Immature natural killer cell (primary cell): ENCODE results near the gene MRPL36. TPM values are rescaled to one million over a fixed set of nuclear protein-coding genes. Genes with fewer than 3 reads are reported as not detected.
A peak's percentile ranks its signal among the peaks of the same experiment; 100 is the strongest.

Source experiments
- DNase-seq, 3 donors: peaks; one replicate each; pipeline ENCODE4 v3.0.0; 2022; ENCODE audit warnings: mixed read lengths in 1 of 3
- H3K27ac Mint-ChIP-seq, 6 donors: one replicate each; pipeline ENCODE4 v1.8.0; 2020; ENCODE audit warnings: mixed read lengths in 6 of 6, mild to moderate bottlenecking in 5 of 6, inconsistent platforms in 4 of 6, moderate library complexity in 3 of 6
- H3K27me3 Mint-ChIP-seq, 3 donors: one replicate each; pipeline ENCODE4 v1.8.0; 2020 to 2021; ENCODE audit warnings: low read depth in 3 of 3, mild to moderate bottlenecking in 3 of 3, mixed read lengths in 3 of 3, moderate library complexity in 3 of 3, inconsistent platforms in 1 of 3
- H3K36me3 Mint-ChIP-seq, 3 donors: one replicate each; pipeline ENCODE4 v1.8.0; 2020; ENCODE audit warnings: mixed read lengths in 3 of 3, inconsistent platforms in 2 of 3, mild to moderate bottlenecking in 2 of 3
- H3K4me1 Mint-ChIP-seq, 2 donors: one replicate each; pipeline ENCODE4 v1.8.0; 2020; ENCODE audit warnings: inconsistent platforms in 2 of 2, mild to moderate bottlenecking in 2 of 2, mixed read lengths in 2 of 2, moderate library complexity in 1 of 2
- H3K4me3 Mint-ChIP-seq, 5 donors: one replicate each; pipeline ENCODE4 v1.8.0; 2020; ENCODE audit warnings: mild to moderate bottlenecking in 5 of 5, mixed read lengths in 5 of 5, inconsistent platforms in 3 of 5, moderate library complexity in 3 of 5
- H3K9me3 Mint-ChIP-seq, 6 donors: one replicate each; pipeline ENCODE4 v1.8.0; 2020; ENCODE audit warnings: mild to moderate bottlenecking in 6 of 6, mixed read lengths in 6 of 6, inconsistent platforms in 4 of 6, moderate library complexity in 3 of 6
- polyA plus RNA-seq, 3 donors: library from polyadenylated mRNA; unstranded; fragments of 300-500 nt; fragmentation: Illumina TruSeq; gene quantifications; one replicate each; pipeline ENCODE4 v1.2.3, GENCODE V29; 2021

MRPL36 gene
- polyA plus RNA-seq, 3 donors from 2014 or later: 86.5 to 142 (median 87.6) TPM

DNA sequence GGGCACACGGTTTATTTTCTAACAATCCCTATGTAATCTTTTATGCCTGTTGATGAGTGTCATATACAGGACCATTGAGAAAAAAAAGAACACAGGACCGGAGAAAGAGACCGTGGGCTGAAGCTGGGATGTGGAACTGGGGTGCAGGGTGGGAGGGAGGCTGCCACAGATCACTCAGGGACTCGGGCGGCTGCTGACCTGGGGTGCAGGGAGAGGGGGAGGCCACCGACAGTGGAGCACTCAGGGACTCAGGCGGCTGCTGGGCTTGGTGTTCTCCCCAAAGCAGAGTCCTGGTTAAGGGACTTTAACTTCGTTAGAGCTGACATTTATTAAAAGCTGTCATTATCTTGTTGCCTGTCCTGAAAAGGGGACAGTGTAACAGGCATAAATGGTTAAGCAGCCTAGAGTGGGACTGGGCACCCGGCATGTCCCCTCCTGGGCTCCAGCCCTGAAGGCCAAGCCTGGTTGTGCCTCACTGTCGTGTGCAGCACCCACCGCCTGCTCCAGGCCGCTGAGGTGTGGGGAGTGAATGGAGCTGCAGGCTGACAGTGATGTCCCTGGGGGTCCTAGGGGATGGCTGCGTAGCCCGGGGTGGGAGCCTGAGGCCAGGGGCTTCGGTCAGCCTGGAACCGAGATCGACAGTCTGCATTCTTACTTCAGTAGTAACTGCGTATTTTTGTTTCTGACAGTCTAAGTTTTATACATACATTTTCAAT lies 15.6 kb upstream of the MRPL36 start:
- Mint-ChIP-seq H3K4me3 (no peak overlapping the region), H3K4me1 (peaks cover 1 to 29% of the 10 kb centered on the region in 2 donors), H3K27me3 (peaks cover 0 to 3% (median 3%) of the 10 kb centered on the region in 3 donors), H3K36me3 (peaks cover 36 to 66% (median 39%) of the 10 kb centered on the region in 3 donors), H3K27ac (no peak overlapping the region), H3K9me3 (no peaks in the 10 kb centered on the region)
- DNase-seq: no peak

GRCh38 chr5:1814183-1815020 lies 14.8 kb upstream of the MRPL36 start:
- Mint-ChIP-seq H3K27ac (no peak overlapping the region), H3K27me3 (peaks cover 0 to 3% (median 3%) of the 10 kb centered on the region in 3 donors), H3K4me3 (no peak overlapping the region), H3K9me3 (no peaks in the 10 kb centered on the region), H3K36me3 (peaks cover 36 to 59% (median 39%) of the 10 kb centered on the region in 3 donors), H3K4me1 (peaks cover 1 to 28% of the 10 kb centered on the region in 2 donors)
- DNase-seq: no peak

DNA sequence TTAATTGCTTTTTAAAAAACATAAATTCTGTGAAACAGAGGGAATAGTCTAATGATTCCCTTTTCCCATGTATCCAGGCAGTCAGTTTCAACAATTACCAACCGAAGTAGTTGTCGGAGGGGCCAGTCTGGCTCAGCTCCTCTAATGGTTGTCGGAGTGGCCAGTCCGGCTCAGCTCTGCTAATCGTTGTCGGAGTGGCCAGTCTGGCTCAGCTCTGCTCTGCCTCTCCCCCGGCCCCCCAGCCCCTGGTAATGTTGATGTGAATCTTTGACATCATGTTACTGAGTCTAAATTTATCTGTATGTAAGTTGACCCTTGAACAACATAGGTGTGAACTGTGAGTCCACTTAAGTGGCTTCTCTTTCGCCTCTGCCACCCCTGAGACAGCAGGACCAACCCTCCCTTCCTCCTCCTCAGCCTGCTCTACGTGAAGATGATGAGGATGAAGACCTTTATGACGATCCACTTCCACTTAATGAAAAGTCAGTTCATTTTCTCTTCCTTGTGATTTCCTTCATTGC lies 11.0 kb upstream of the MRPL36 start:
- no peak for DNase-seq
- Mint-ChIP-seq H3K27ac (no peak overlapping the region), H3K27me3 (peaks cover 0 to 3% (median 0%) of the 10 kb centered on the region in 3 donors), H3K4me1 (peaks cover 12 to 47% of the 10 kb centered on the region in 2 donors), H3K36me3 (peaks cover 18 to 62% (median 25%) of the 10 kb centered on the region in 3 donors), H3K9me3 (no peaks in the 10 kb centered on the region), H3K4me3 (no peak overlapping the region)

DNA sequence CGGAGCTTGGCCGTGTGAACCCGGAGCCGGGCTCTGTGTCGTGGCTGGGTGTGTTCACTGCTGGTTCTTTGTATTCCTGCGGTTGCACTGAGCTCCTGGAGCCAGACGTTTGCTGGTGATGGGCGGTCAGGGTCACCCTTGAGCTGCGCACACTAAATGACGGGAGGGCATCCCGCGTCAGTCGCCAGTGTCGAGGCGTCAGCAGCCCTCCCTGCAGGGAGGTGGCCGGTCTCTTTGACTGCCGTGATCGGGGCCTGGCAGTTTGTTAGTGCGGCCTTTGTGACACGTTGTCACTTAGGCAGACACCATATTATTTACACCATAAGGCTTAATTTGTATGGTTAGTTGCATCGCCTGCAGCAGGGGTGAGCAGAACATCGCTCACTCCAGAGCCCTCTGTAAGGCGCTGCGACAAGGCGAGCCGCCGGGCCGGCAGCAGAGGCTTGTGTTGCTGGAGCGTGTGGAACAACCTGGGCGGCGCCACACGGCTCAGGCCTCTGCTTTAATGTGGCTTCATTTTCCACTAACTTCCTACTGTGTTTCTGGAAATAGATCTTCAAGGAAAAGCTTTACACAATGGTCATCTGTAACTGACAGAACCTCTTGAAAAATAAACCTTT lies 9.9 kb upstream of the MRPL36 start:
- Mint-ChIP-seq H3K9me3 (no peaks in the 10 kb centered on the region), H3K36me3 (peaks cover 13 to 63% (median 19%) of the 10 kb centered on the region in 3 donors)
- no peak for DNase-seq

DNA sequence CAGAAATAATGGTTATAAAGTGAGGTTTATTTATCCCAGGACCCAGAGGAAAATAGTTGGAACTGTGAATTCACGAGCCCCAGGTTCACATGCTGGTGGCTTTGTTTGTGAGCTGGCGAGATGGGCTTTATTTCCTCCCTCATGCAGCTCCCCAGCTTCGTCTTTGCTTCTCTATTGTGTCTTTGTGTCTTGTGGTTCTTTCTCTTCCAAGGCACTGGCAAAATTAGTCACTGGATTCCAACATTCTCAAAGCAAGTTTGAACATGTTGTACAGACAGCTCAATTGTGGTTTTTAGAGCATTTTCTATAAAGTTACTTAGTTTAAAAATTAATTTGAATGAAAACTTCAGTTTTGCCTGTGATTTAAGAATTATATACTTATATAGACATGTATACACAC lies 8.8 kb upstream of the MRPL36 start:
- Mint-ChIP-seq H3K27ac (no peak overlapping the region), H3K4me3 (no peak overlapping the region)

More for the DNA sequence above, 9.9 kb upstream of the MRPL36 start:
- Mint-ChIP-seq H3K27ac (no peak overlapping the region), H3K4me1 (peaks cover 12 to 52% of the 10 kb centered on the region in 2 donors), H3K4me3 (no peak overlapping the region), H3K27me3 (no peaks in the 10 kb centered on the region)

DNA sequence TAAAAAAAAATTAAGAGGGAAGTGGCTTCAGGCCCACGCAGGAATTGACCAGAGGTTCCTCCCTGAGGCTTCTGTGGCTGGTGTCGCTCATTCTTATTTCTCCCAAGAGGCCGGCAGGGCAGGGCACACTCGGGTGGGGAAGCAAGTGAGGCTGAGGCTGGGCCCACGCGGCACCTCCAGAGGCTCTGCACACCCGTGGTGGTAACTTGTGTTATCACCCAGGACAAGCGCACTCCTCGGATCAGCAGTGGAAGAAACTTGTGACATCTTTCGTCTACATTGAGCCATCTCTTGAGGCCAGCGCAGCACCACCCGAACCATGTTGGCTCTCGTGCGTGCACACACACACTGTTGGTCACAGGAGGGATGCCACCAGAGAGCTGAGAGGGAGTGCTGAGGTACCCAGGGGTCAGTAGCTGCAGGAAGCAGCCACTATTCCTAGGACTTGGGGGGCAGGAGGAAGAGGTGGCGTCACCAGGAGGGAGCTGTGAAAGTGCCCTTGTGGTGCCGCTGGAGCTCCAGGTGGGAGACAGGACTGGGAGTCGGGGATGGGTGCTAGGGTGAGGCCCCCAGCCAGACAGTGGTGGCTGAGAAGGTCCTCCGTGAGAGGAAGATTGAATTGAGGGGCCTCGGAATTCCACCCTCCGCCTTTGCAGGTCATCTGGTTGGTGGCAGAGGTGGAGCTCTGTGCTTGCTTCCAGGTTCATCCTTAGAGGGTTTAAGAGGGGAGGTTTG lies 8.0 kb upstream of the MRPL36 start:
- H3K36me3 Mint-ChIP-seq: peaks cover 10 to 70% (median 16%) of the 10 kb centered on the region in 3 donors
- H3K4me3 Mint-ChIP-seq: no peak overlapping the region
- H3K27ac Mint-ChIP-seq: peak overlapping the region in 1 of 6 donors; percentile 48
- no peaks in the 10 kb centered on the region for H3K27me3 Mint-ChIP-seq
- no peaks in the 10 kb centered on the region for H3K9me3 Mint-ChIP-seq
- no peak for DNase-seq
- peaks cover 24 to 71% of the 10 kb centered on the region in 2 donors for H3K4me1 Mint-ChIP-seq

More for the DNA sequence above, 8.8 kb upstream of the MRPL36 start:
- DNase-seq: no peak
- no peaks in the 10 kb centered on the region for H3K27me3 Mint-ChIP-seq
- H3K4me1 Mint-ChIP-seq: peaks cover 17 to 63% of the 10 kb centered on the region in 2 donors
- H3K9me3 Mint-ChIP-seq: no peaks in the 10 kb centered on the region
- H3K36me3 Mint-ChIP-seq: peaks cover 10 to 66% (median 16%) of the 10 kb centered on the region in 3 donors

- DNase-seq: no peak
- no peaks in the 10 kb centered on the region for H3K9me3 Mint-ChIP-seq
- H3K4me3 Mint-ChIP-seq: no peak overlapping the region
- peaks cover 10 to 65% (median 16%) of the 10 kb centered on the region in 3 donors for H3K36me3 Mint-ChIP-seq
- peaks cover 26 to 77% of the 10 kb centered on the region in 2 donors for H3K4me1 Mint-ChIP-seq
- no peaks in the 10 kb centered on the region for H3K27me3 Mint-ChIP-seq
- H3K27ac Mint-ChIP-seq: peak overlapping the region in 1 of 6 donors; percentile 41
These were observed 7.3 kb upstream of the MRPL36 start for GRCh38 chr5:1806974-1807373.

DNA sequence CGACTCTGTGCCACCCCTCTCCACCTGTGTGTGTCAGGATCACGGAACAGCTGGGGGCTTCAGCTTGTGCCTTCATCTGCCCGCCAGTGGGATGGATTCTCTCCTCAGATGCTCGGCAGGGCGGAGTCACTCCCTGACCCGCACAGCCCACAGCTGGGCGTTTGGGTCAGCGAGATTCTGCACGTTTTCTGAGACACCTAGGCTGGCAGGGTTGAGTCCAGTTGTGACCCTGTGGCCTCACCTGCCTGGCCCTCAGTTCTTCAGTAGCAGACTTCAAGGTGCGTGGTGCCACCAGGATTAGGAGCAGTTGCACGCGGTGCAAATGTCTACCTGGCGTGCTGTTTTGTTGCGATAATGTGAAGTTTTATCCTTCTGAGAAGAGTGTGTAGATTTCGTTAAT lies 6.6 kb upstream of the MRPL36 start:
- Mint-ChIP-seq H3K9me3 (no peaks in the 10 kb centered on the region), H3K4me3 (no peak overlapping the region), H3K4me1 (peaks cover 30 to 73% of the 10 kb centered on the region in 2 donors), H3K36me3 (peaks cover 4 to 58% (median 16%) of the 10 kb centered on the region in 3 donors), H3K27ac (peak overlapping the region in 1 of 6 donors; percentile 34), H3K27me3 (no peaks in the 10 kb centered on the region)
- DNase-seq: no peak

DNA sequence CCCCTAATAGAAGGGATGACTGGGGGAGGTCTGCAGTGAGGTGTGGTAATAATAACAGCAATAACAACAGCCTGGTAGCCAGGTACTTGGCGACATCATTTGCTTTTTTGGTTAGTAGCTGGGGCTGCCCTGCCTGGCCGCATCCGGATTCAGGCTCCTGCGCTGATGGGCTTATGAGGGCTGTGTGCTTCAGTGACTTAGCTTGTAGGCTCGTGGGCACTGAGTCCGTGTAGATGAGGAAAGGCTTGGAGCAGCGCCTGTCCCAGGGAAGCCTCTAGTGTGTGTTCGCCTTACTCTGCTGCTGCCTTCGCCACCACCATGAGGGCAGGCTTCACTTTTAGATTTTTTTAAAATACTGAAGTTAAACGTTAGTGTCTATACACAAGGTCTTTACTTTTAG lies 6.1 kb upstream of the MRPL36 start:
- no peak for DNase-seq
- Mint-ChIP-seq H3K4me1 (peaks cover 32 to 72% of the 10 kb centered on the region in 2 donors), H3K36me3 (peaks cover 4 to 53% (median 16%) of the 10 kb centered on the region in 3 donors)

GRCh38 chr5:1805326-1805725 lies 5.7 kb upstream of the MRPL36 start:
- peaks cover 0 to 7% (median 4%) of the 10 kb centered on the region in 3 donors for H3K27me3 Mint-ChIP-seq
- peaks cover 0 to 1% (median 0%) of the 10 kb centered on the region in 6 donors for H3K9me3 Mint-ChIP-seq
- DNase-seq: no peak
- no peak overlapping the region for H3K4me3 Mint-ChIP-seq
- H3K27ac Mint-ChIP-seq: no peak overlapping the region
- peaks cover 36 to 75% of the 10 kb centered on the region in 2 donors for H3K4me1 Mint-ChIP-seq
- H3K36me3 Mint-ChIP-seq: peaks cover 4 to 51% (median 16%) of the 10 kb centered on the region in 3 donors

More for the DNA sequence above, 6.1 kb upstream of the MRPL36 start:
- H3K9me3 Mint-ChIP-seq: no peaks in the 10 kb centered on the region
- H3K27ac Mint-ChIP-seq: no peak overlapping the region
- peaks cover 0 to 3% (median under 1%) of the 10 kb centered on the region in 3 donors for H3K27me3 Mint-ChIP-seq
- no peak overlapping the region for H3K4me3 Mint-ChIP-seq

DNA sequence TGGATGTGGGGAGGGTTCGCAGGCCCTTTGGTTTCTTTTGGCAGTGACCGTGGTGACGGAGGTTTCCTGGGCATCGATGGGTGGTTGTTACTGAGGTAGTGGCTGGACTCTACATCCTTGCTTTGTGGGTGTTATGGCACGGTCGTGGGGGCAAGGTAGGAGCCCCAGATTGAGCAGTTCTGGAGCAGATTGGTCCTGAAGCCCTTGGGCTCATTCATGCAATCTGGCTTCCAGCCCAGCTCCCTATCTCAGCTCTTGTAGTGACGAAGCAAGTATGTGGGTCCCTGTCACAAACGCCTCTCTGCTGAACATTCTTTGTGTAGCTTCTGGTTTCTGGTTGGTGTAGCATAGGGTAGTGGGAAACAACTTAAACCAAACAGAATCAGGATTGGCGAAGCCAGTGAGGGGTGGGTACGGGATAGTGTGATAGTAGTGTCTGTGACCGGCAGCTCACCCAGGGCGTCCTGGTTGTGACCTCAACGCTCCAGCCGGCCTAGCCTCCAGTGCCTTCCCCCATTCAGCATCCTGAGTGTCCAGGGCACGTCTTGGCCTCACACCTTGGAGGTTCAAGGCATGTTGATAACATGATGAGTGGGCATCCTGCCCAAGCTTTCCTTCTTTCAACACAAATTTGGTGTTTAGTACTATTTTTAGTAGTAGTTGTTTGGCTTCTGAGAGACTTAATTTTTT lies 4.5 kb upstream of the MRPL36 start:
- Mint-ChIP-seq H3K9me3 (peaks cover 0 to 1% (median 0%) of the 10 kb centered on the region in 6 donors), H3K4me1 (peaks cover 42 to 80% of the 10 kb centered on the region in 2 donors), H3K27me3 (peaks cover 3 to 15% (median 8%) of the 10 kb centered on the region in 3 donors), H3K27ac (peak overlapping the region in 2 of 6 donors; percentile 8 to 26), H3K36me3 (peaks cover 4 to 50% (median 16%) of the 10 kb centered on the region in 3 donors), H3K4me3 (peak overlapping the region in 2 of 5 donors; percentile 19 to 32)
- no peak for DNase-seq

GRCh38 chr5:1803192-1803591 lies 3.6 kb upstream of the MRPL36 start:
- peaks cover 3 to 15% (median 8%) of the 10 kb centered on the region in 3 donors for H3K27me3 Mint-ChIP-seq
- H3K36me3 Mint-ChIP-seq: peaks cover 4 to 44% (median 13%) of the 10 kb centered on the region in 3 donors
- peaks cover 51 to 80% of the 10 kb centered on the region in 2 donors for H3K4me1 Mint-ChIP-seq

More at GRCh38 chr5:1803192-1803591, 3.6 kb upstream of the MRPL36 start:
- Mint-ChIP-seq H3K9me3 (peaks cover 0 to 1% (median 0%) of the 10 kb centered on the region in 6 donors), H3K27ac (peak overlapping the region; percentile 12 to 61 (median 46)), H3K4me3 (peak overlapping the region in 4 of 5 donors; percentile 8 to 97 (median 61))
- no peak for DNase-seq
